ENCODE measurements around the gene CASR.
"Not testable (repeated sequence)": the region's sequence is repeated elsewhere in the genome, so short reads cannot be mapped to it uniquely, and the experiment has no call there.

DNA sequence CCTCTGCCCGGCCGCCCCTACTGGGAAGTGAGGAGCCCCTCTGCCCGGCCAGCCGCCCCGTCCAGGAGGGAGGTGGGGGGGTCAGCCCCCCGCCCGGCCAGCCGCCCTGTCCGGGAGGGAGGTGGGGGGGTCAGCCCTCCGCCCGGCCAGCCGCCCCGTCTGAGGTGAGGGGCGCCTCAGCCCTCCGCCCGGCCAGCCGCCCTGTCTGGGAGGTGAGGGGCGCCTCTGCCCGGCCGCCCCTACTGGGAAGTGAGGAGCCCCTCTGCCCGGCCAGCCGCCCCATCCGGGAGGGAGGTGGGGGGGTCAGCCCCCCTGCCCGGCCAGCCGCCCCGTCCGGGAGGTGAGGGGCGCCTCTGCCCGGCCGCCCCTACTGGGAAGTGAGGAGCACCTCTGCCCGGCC, 18.5 kb upstream of the CASR start:
- TF ChIP-seq CTCF (tag by site-specific recombination; IDR thresholded peaks at IDR 0.05); SALL2 (tag by site-specific recombination; IDR thresholded peaks at IDR 0.05; ENCODE audit: borderline replicate concordance); ZBTB26 (tag by site-specific recombination; optimal IDR thresholded peaks at IDR 0.05); ZNF350 (tag by site-specific recombination; IDR thresholded peaks at IDR 0.05): not testable (repeated sequence)
